ENCODE results near the gene CRB1.

- no peak for TF ChIP-seq POLR2A (IDR thresholded peaks at IDR 0.05)
- no peak for TF ChIP-seq CTCF (IDR thresholded peaks at IDR 0.05 in 4 of 5, conservative IDR thresholded peaks at IDR 0.05 in 1 of 5)
Measured at GRCh38 chr1:197384471-197384870, 116.4 kb downstream of the CRB1 start.
